Measurements from ENCODE around the gene SNRPE.

The SNRPE gene

DNA sequence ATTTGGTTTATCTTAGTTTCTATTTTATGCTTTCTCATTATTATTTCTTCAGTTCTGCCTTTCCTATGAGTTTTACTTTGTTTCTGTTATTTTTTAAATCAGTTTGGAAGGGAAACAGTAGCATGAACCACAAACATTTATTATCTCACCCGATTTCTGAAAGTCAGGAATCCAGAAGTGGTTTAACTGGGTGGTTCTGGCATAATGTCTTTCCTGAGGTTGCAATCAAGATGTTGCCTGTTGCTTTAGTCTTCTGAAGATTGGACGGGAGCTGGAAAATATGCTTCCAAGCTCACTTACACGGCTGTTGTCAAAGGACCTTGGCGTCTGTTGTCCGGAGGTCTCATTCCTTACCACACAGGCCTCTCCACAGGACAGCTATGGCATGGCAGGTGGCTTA, 50.4 kb downstream of the SNRPE start:
- H3K27ac ChIP-seq = no peak overlapping the region
- no peak for TF ChIP-seq CTCF (conservative IDR thresholded peaks at IDR 0.05; ENCODE audit: low read depth)
- ChIA-PET POLR2A (ENCODE audit: low non-redundant PET) (interaction anchor here (0.6 kb wide), 1 partner anchor 19 kb away, joined by 4 read pairs; no protein-coding TSS in a partner anchor), CTCF (interaction anchor here (0.7 kb wide), 1 partner anchor 62 kb away, joined by 3 read pairs; no protein-coding TSS in a partner anchor)
- DNase-seq (ENCODE audit: low spot score) = no peak

GRCh38 chr1:203913073-203913521, 51.7 kb downstream of the SNRPE start:
- ChIA-PET CTCF (interaction anchor here (0.7 kb wide), 1 partner anchor 215 kb away, joined by 4 read pairs; no protein-coding TSS in a partner anchor), POLR2A (ENCODE audit: low non-redundant PET) (no interaction called here)
- no peak for DNase-seq (ENCODE audit: low spot score)
- H3K27ac ChIP-seq = no peak overlapping the region
- TF ChIP-seq CTCF (conservative IDR thresholded peaks at IDR 0.05; ENCODE audit: low read depth) = no peak

- CTCF ChIA-PET = no interaction called here
- no peak for TF ChIP-seq CTCF (conservative IDR thresholded peaks at IDR 0.05; ENCODE audit: low read depth)
- H3K27ac ChIP-seq = no peak overlapping the region
- POLR2A ChIA-PET (ENCODE audit: low non-redundant PET) = no interaction called here
- DNase-seq (ENCODE audit: low spot score) = no peak
These were observed 52.9 kb downstream of the SNRPE start for GRCh38 chr1:203914292-203914691.

DNA sequence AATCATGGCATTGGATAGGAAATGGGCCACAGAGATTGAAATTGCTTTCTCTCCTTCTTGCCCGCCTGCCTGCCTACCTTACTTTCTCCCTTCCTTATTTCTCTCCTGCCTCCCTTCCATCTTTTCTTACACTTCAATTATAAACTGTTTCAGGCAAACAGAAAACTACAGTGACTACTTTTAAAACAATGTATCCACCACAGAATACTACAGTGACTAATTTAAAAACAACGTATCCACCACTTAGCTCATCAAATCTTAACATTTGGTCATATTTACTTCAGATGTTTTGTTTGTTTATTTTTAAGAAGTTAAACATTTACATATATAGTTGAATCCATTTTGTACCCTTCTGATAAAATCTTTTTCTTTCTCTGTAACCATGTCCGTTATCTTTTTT, 54.4 kb downstream of the SNRPE start:
- ChIA-PET POLR2A (ENCODE audit: low non-redundant PET) (no interaction called here), CTCF (interaction anchor here (0.8 kb wide), 1 partner anchor 25 kb away, joined by 7 read pairs; no protein-coding TSS in a partner anchor)
- no peak overlapping the region for H3K27ac ChIP-seq
- no peak for TF ChIP-seq CTCF (conservative IDR thresholded peaks at IDR 0.05; ENCODE audit: low read depth)
- DNase-seq (ENCODE audit: low spot score) = peak; percentile 29

- no peak for DNase-seq (ENCODE audit: low spot score)
- ChIA-PET POLR2A (ENCODE audit: low non-redundant PET) (no interaction called here), CTCF (interaction anchor here (0.6 kb wide), 1 partner anchor 447 kb away, joined by 3 read pairs; no protein-coding TSS in a partner anchor)
- TF ChIP-seq CTCF (conservative IDR thresholded peaks at IDR 0.05; ENCODE audit: low read depth) = no peak
- H3K27ac ChIP-seq = no peak overlapping the region
These were observed 55.4 kb downstream of the SNRPE start for GRCh38 chr1:203916756-203917155.

Data from RWPE1 (cell line).